H1 (cell line): Measurements from ENCODE around the gene BEX2.

Experiments
- BCL11A ChIP-seq, 2 experiments: IDR thresholded peaks; one replicate each; pipeline ENCODE4 v1.6.1; 2011; ENCODE audit warnings: low read depth in 2 of 2, low read length in 2 of 2, mild to moderate bottlenecking in 2 of 2
- CEBPB ChIP-seq: IDR thresholded peaks from 2 replicates; pipeline ENCODE4 v1.6.1; 2012; ENCODE audit warnings: low read depth, low read length
- CHD1 ChIP-seq: IDR thresholded peaks from 2 replicates; pipeline ENCODE4 v1.6.1; 2012; ENCODE audit warnings: low read depth, low read length, improper control_type of control experiment
- CTCF ChIP-seq, 3 experiments: IDR thresholded peaks; 1 replicate in 2 of 3; 2 replicates in 1 of 3; pipeline versions ENCODE4 v1.5.1 to v1.6.1; 2011; ENCODE audit warnings: low read length in 3 of 3, mild to moderate bottlenecking in 3 of 3, inconsistent platforms in 2 of 3, low read depth in 1 of 3, moderate library complexity in 1 of 3; ENCODE audit not compliant: insufficient read depth in 1 of 3; ENCODE audit errors: control extremely low read depth in 1 of 3
- EGR1 ChIP-seq: IDR thresholded peaks from 2 replicates; pipeline ENCODE4 v1.6.1; 2011; ENCODE audit warnings: low read depth, low read length, borderline replicate concordance
- EP300 ChIP-seq, 2 experiments: IDR thresholded peaks; 1 replicate in 1 of 2; 2 replicates in 1 of 2; pipeline ENCODE4 v1.6.1; 2011 to 2012; ENCODE audit warnings: low read depth in 2 of 2, low read length in 2 of 2, mild to moderate bottlenecking in 2 of 2, borderline replicate concordance in 1 of 2, inconsistent platforms in 1 of 2, moderate library complexity in 1 of 2
- EZH2 ChIP-seq: fragments of 200-600 bp; sonication (generic); IDR thresholded peaks from 2 replicates; pipeline ENCODE4 v1.7.1; 2012; ENCODE audit warnings: low read depth, mild to moderate bottlenecking, moderate library complexity, low read length, inconsistent platforms; ENCODE audit not compliant: severe bottlenecking
- GABPA ChIP-seq: IDR thresholded peaks from 2 replicates; pipeline ENCODE4 v1.6.1; 2011; ENCODE audit warnings: mild to moderate bottlenecking, low read length, moderate library complexity, borderline replicate concordance; ENCODE audit not compliant: insufficient read depth
- NRF1 ChIP-seq: IDR thresholded peaks from 2 replicates; pipeline ENCODE4 v1.6.1; 2011; ENCODE audit warnings: mild to moderate bottlenecking, low read depth, low read length, improper control_type of control experiment
- RFX5 ChIP-seq: IDR thresholded peaks from 2 replicates; pipeline ENCODE4 v1.6.1; 2011; ENCODE audit warnings: low read depth, low read length, improper control_type of control experiment, borderline replicate concordance
- YY1 ChIP-seq: IDR thresholded peaks from 2 replicates; pipeline ENCODE4 v1.6.1; 2011; ENCODE audit warnings: low read depth, mild to moderate bottlenecking, low read length

GRCh38 chrX:103304705-103305104 is 6.1 kb downstream of the BEX2 start:
- no peak for TF ChIP-seq CTCF (IDR thresholded peaks at IDR 0.05; ENCODE audit: control extremely low read depth in 1 of 3, insufficient read depth in 1 of 3, low read depth in 1 of 3, low read length in 3 of 3)
- TF ChIP-seq EP300 (IDR thresholded peaks at IDR 0.05; ENCODE audit: borderline replicate concordance in 1 of 2, low read depth in 2 of 2, low read length in 2 of 2) = no peak
- no peak for TF ChIP-seq CHD1
- TF ChIP-seq YY1 = no peak
- TF ChIP-seq EGR1 = no peak
- no peak for TF ChIP-seq RFX5
- no peak for TF ChIP-seq GABPA
- no peak for TF ChIP-seq BCL11A (IDR thresholded peaks at IDR 0.05; ENCODE audit: low read depth in 2 of 2, low read length in 2 of 2)
- no peak for TF ChIP-seq EZH2
- TF ChIP-seq NRF1 = no peak
- no peak for TF ChIP-seq CEBPB
